CD4-positive, CD25-positive, alpha-beta regulatory T cell (primary cell): ENCODE results near the gene USP16. TPM values are rescaled to one million over a fixed set of nuclear protein-coding genes. Genes with fewer than 3 reads are reported as not detected.

ENCODE experiments used
- polyA plus RNA-seq, 4 donors: library from polyadenylated mRNA; unstranded; fragments of 300-500 nt; fragmentation: Illumina TruSeq; gene quantifications; one replicate each; pipeline ENCODE4 v1.2.3, GENCODE V29; 2021
- total RNA-seq: library from RNA; stranded (reverse); gene quantifications from one replicate; pipeline ENCODE4 v1.2.3, GENCODE V29; 2022

USP16 gene
- total and polyA plus RNA-seq, 5 donors from 2014 or later, result 22.6 to 72.8 (median 31.3) TPM

Other genes with a start within 250 kb of the USP16 start
- gene LTN1, start 31.8 kb upstream of the USP16 start, total RNA-seq, result 38.3 TPM
- 10 to 100 TPM; 12.7 to 20.2 (median 17.8) TPM for gene LTN1, start 31.8 kb upstream of the USP16 start, polyA plus RNA-seq
- 3.7 TPM for gene RWDD2B, start 5.3 kb upstream of the USP16 start, total RNA-seq
- gene RWDD2B, start 5.3 kb upstream of the USP16 start, polyA plus RNA-seq, result 10 to 100 TPM in 3 of 4 donors, 1 to 10 TPM in 1; 8.1 to 13.6 (median 12.0) TPM
- gene CCT8, start 49.0 kb downstream of the USP16 start, total RNA-seq, result 94.6 TPM
- 100 to 1,000 TPM; 134 to 165 (median 143) TPM for gene CCT8, start 49.0 kb downstream of the USP16 start, polyA plus RNA-seq
- 24.6 TPM for gene MAP3K7CL, start 106.0 kb downstream of the USP16 start, total RNA-seq
- 1 to 10 TPM; 5.4 to 9.2 (median 6.2) TPM for gene MAP3K7CL, start 106.0 kb downstream of the USP16 start, polyA plus RNA-seq